Hematopoietic multipotent progenitor cell treated with erythropoietin and hydrocortisone succinate and interleukin-3 and kit ligand, for 15 days (in vitro differentiated cells): ENCODE results near the gene DUSP7.

Source experiments
- DNase-seq: peaks from one replicate; pipeline ENCODE4 v3.0.0-alpha.2; 2015; ENCODE audit warnings: low spot score

Gene DUSP7

DNA sequence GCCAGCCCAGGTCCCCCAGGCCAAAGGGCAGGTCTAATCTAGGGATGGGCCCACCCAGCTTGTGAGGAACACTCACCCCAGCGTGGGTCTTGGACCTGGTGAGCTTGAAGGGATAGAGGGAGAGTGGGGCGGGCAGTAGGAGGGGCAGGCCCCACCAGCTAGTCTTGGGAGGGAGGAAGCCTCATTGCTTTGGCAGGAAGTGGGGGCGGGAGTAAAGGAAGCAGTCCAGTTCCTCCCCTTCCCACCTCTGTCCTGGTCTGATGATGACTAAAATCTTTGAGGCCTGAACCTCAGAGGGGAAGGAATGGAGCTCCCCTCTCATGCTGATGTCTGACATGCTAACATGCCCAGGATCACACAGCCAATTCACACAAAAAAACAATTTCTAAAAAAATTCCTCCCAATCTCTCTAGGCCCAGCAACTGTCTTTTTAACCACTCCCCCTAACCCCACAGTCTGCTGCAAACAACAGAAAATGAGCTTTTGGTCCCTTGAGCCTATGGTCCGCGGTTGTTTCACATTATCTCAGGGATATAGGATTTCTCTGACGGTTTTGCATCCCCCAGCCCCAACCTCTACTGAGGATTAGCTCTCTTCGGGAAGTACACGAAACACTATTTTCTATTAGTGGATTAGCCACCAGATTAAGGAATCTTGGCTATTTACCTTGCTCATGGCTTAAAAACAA is 30.7 kb upstream of the DUSP7 start:
- no peak for DNase-seq

- no peak for DNase-seq
Observed at GRCh38 chr3:52086461-52086860, 30.1 kb upstream of the DUSP7 start.

- no peak for DNase-seq
Observed at GRCh38 chr3:52085681-52086282, 29.4 kb upstream of the DUSP7 start.

DNA sequence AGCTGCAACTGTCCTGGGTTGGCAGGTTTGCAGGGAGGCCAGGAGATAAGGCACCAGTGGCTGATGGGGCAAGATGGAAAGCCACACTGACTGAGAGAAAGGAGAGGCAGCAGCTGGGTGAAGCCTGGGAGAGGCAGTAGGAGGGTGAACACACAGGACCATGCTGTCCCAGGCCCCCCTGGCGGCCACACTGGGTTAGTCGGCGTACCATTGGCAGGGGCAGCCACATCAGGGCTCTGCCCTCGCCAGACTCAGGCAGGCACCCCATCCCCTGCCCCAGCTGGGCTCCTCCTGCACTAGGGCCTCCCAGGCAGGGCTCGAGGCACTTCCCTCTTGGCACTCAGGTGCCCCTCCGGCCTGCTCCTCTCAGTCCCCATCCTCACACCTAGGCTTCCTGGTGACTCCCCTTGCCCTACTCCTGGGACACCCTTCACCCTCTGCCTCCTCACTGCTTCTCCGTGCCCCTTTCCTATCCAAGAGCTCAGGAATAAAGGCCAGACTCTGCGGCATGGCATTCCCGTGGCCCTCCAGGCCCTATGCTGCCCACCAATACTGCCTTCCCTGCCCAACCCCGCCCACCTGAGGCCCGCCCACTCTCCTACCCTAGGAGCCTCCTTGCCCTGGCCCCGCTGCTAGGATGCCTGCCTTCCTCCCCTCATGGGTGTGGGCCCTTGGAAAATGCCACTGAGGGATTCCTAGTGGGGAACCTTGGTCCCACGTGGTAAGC is 28.7 kb upstream of the DUSP7 start:
- no peak for DNase-seq

- DNase-seq = no peak
Observed at GRCh38 chr3:52084216-52084945, 28.0 kb upstream of the DUSP7 start.

GRCh38 chr3:52083556-52084087 is 27.3 kb upstream of the DUSP7 start:
- DNase-seq = no peak

GRCh38 chr3:52082951-52083350 is 26.6 kb upstream of the DUSP7 start:
- DNase-seq = no peak

DNA sequence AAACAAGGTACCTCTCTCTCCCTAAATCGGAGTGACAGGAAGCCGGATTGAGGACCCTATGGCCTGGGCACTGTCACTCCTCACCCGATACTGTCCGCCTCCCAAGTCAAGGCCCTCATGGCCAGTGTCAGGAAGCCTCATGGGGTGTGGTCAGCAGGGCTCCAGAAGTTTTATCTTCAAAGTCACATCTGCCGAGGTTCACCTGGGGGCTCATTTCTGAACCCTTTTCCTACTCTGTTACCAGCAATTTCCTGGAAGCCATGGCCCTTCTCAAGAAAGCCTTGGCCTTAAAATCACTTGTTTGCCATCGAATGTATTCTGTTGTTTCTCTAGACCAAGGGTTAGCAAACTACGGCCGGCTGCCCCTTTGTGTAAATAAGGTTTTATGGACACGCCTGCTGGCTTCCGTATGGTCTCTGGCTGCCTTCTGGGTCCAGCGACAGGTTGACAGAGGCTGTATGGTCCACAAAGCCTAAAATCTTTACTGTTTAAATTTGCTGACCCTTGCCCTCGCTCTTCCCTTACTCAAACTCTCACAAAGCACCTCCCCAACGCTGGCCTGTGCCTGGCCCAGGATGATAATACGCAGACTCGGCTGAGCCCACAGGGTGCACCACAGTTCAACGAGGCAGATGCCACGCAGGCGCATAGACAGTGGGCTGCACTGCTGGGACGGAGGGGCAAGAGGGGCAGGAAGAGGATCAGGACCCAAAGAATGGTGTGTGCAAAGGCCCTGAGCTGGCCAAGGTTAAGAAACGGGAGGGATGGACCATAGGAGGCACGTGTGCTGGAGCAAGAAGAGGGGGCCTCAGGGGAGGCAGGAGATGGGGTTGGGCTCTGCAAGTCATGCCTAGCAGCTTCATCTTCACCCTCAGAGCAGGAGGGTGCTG is 24.7 kb upstream of the DUSP7 start:
- DNase-seq = peak; percentile 7

- no peak for DNase-seq
Observed at GRCh38 chr3:52079958-52080357, 23.6 kb upstream of the DUSP7 start.

- DNase-seq = no peak
Observed at GRCh38 chr3:52078781-52079560, 22.6 kb upstream of the DUSP7 start.

- no peak for DNase-seq
Observed at GRCh38 chr3:52077925-52078324, 21.6 kb upstream of the DUSP7 start.

- no peak for DNase-seq
Observed at GRCh38 chr3:52076896-52077780, 20.8 kb upstream of the DUSP7 start.

DNA sequence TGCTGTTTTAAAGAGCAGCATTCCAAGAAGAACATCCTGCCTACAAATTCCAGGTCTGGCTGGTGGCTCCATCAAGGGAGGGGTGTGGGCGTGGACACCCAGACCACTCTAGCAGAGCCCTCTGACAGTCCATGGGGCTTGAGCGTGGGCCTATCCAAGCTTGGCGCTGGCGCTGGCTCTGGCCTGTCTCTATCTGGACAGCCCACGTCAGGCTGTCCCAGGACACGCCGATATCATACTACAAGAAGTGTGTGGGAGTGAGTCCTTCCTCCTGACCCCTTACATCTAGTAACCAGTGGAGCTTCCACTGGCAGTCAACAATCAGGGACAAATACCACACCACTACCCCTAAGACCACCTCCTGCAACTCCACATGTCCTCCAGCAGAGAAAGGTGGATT is 17.1 kb upstream of the DUSP7 start:
- no peak for DNase-seq

- DNase-seq = no peak
Observed at GRCh38 chr3:52072471-52072870, 16.1 kb upstream of the DUSP7 start.

DNA sequence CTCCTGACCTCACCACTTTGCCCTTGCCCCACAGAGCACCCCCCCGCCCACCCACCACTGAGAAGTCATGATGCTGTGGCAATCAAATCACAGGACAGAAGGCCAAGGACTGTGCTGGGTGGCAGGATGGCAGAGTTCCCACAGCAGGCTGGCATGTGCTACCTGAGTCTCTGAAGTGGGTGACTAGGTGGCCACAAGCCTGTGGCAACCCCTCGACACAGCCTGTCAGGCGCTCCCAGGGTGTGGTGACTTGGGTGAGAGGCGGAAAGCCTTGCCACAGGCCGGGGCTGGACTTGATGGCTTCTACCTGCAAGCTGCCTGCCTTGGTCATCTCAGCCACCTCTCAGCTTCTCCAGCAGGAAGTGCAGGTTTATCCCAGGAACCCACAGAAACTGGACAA is 15.6 kb upstream of the DUSP7 start:
- DNase-seq = no peak

DNA sequence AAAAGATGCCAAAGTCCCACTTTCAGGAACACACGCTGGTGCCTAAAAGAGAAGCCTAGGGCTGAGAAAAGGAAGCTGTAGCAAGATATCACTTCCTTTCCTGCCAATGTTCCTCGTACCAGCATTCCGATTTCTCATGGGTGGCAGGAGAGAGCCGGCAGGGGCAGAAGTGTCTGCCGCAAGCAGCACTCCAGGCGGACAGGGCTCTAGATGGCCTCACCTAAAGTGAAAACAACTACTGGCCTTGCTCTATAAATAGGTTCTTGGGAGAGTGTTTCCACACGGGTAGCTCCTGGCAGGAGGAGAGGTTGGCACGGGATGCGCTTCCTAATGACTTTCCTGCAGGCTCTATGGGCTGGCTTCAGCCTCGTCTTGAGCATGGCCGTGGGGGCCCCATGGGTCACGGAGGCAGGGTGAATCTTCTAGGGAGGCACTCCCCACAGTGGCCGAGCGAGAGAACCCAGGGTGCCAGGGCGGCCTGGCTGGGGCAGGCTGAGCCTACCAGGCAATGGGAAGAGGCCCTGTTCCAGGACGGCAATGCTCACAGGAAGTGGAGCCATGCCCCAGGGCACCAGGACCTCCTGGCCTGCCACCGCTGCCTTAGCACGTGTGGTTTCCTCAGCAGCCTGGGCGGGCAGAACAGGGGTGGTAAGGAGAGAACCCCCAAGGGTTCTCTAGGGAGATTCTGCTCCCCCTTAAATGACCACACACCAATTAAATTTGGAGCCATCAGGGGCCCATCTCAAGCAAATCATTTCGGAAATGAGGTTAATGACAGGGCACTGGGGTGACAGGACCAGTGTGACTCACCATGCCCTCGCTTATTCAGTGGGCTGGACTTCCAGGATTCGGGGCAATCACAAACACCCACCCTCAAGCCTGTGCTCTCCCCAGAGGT is 14.6 kb upstream of the DUSP7 start:
- DNase-seq = no peak

DNA sequence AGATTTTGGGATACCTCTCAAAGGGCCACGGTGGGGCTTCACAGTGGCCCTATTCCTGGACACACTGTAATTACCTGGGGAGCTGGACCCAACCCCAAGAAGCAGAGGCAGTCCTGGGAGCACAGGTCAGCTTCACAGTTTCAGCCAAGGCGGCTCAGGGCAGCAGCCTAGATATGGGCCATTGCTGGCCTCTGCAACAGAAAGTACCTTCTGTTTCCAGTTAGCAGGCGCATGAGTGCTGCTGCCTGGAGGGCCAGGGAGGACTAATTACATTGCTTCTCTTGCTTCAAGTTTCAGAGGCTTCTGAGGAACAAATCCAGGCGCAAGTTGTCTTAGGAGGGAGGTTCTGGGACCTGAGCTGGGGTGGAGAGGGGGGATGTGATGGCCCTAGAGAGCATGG is 13.5 kb upstream of the DUSP7 start:
- DNase-seq = no peak

- DNase-seq = no peak
Observed at GRCh38 chr3:52069135-52069534, 12.8 kb upstream of the DUSP7 start.

DNA sequence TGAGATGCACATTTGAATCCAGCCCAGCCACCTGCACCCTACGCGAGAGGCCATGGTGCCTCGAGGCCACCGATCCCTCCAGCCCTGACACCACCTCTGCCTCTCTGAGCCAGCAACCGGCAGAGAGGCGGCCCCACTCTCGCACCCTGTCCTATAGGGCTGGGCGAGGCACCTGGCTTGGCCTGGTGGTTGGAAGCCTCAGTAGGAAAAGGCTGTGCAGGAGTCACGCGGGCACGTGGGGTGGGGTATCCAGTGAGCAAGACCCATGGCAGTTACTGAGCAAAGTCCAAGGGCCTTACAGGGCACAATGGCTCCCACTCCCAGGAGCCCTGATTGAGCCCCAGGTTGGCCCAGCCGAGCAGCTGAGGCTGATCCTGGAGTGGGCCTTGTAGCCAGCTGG is 12.4 kb upstream of the DUSP7 start:
- no peak for DNase-seq
